ENCODE measurements around the gene DGUOK. TPM values are rescaled to one million over a fixed set of nuclear protein-coding genes. Genes with fewer than 3 reads are reported as not detected.

Gene DGUOK
- total RNA-seq, 1 experiment from 2014 or later: 70.7 TPM

DNA sequence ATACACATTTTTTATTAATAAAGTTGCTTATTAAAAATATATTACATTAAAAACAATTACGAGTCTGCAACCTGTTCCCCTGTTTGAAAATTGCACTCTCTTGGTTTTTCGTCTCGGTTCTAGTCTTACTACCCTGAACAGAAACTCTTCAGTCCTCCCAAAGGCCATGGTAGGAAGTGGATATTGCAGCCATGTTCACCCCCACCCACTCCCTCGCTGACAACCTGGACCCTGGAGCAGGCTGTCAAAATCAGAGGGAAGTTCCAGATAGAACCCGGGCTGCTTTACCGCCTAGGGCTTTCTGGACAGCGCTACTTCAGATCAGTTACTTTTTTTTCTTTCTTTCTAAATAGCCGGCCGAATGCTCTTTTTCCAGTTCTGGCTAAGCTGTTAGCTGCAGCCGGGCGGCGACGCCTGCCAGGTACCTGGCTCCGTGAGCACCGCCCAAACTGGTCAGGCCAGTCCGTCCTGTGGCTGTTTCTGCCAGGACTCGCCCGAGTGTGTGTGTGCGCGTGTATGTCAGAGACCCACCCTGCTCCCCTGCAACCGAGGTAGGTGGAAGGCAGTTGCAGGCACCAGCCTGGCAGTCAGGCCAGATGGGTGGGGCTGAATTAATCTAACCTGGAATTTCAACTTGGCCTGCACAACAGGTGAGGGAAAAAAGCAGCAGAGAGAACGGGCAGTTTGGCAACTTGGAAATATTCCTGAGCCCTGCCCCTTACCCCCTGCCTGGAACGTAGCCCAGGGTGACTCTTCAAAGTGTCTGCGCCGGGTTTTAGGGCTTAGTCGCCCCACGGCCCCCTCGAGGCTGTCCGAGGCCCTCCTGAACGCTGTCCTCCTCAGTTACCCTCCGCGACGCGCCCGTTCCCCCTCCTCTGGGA lies 56.9 kb downstream of the DGUOK start:
- Mint-ChIP-seq H3K9me3 (ENCODE audit: unreplicated experiment) (no peaks in the 10 kb centered on the region), H3K4me3 (ENCODE audit: unreplicated experiment) (peak overlapping the region; percentile 95), H3K4me1 (ENCODE audit: low read depth, unreplicated experiment) (peaks cover 41% of the 10 kb centered on the region), H3K36me3 (ENCODE audit: insufficient read depth, unreplicated experiment) (peaks cover 39% of the 10 kb centered on the region), H3K27ac (ENCODE audit: unreplicated experiment) (peak overlapping the region; percentile 99), H3K27me3 (ENCODE audit: insufficient read depth, unreplicated experiment) (peaks cover 14% of the 10 kb centered on the region)
- peak; percentile 94 to 96 for DNase-seq
- no TSS peak for BruUV-seq (replicated peaks)
- TF ChIP-seq, protein P1, sequence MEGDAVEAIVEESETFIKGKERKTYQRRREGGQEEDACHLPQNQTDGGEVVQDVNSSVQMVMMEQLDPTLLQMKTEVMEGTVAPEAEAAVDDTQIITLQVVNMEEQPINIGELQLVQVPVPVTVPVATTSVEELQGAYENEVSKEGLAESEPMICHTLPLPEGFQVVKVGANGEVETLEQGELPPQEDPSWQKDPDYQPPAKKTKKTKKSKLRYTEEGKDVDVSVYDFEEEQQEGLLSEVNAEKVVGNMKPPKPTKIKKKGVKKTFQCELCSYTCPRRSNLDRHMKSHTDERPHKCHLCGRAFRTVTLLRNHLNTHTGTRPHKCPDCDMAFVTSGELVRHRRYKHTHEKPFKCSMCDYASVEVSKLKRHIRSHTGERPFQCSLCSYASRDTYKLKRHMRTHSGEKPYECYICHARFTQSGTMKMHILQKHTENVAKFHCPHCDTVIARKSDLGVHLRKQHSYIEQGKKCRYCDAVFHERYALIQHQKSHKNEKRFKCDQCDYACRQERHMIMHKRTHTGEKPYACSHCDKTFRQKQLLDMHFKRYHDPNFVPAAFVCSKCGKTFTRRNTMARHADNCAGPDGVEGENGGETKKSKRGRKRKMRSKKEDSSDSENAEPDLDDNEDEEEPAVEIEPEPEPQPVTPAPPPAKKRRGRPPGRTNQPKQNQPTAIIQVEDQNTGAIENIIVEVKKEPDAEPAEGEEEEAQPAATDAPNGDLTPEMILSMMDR (IDR thresholded peaks at IDR 0.05; ENCODE audit: insufficient read depth in 1 of 2, low read depth in 1 of 2, low read length in 1 of 2, severe bottlenecking in 1 of 2, unreplicated experiment in 1 of 2): peak in 1 of 2 experiments; percentile 25
- Histone ChIP-seq H3K27me3 (replicated peaks; ENCODE audit: control insufficient read depth, insufficient read depth, low read length) (no peaks in the 10 kb centered on the region), H3K4me1 (peaks cover 55% of the 10 kb centered on the region), H3K36me3 (ENCODE audit: control insufficient read depth, insufficient read depth, low read length) (peaks cover 5% of the 10 kb centered on the region; the same call in 1 of the 2 replicates), H3K4me3 (ENCODE audit: low read depth, low read length) (peak overlapping the region; percentile 87), H3K9me3 (no peaks in the 10 kb centered on the region)
- ChIA-PET POLR2A (no interaction called here), CTCF (no interaction called here)
- intact Hi-C loops (cut with micrococcal nuclease; ENCODE audit: unreplicated experiment): loop anchor here (1.0 to 5.0 kb wide), 3 partner anchors 57 to 155 kb away; partner anchors contain the start of genes DGUOK and STAMBP

DNA sequence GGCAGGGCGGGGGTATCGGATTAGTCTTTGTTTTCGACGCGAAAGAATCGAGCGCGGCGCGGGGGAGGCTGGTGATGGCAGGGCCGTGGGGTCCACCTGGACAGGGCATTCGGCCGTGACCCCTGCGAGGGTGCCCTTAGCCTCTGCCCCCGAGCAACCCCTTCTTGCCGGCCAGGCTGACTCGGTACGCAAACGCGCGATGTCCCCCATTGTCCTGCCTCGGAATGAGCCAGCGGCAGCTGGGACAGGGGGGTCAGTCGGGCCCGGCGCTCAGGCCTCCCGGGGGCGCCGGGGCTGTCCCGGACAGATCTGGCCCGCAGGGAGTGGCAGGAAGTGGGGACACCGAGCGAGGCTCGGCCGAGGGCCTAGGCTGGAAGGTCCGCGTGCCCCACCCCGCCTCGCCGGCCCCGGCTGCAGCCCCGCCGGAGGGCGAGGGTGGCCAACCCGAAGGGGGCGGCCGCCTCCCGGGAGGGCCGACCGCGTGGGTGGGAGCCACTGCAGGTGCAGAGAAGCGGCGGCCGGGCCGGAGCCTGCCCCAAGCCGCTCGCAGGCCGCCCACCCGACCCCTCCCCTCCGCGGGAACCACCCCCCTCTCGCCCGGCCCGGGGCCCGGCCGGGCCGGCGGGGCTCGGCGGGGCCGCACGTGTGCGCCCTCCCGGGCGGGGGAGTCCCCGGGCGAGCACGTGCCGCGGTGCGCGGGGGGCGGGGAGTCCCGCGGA lies 57.7 kb downstream of the DGUOK start, which contains the start of gene TET3:
Gene TET3, plus strand, starts transcription at position 708 of the 719 bp plus-strand sequence. CDS start 1,494 bp downstream, outside the sequence.
- peak; percentile 60 to 72 for DNase-seq
- Mint-ChIP-seq H3K36me3 (ENCODE audit: insufficient read depth, unreplicated experiment) (peaks cover 45% of the 10 kb centered on the region), H3K4me3 (ENCODE audit: unreplicated experiment) (peak within 1 kb of the TSS; percentile 95), H3K27ac (ENCODE audit: unreplicated experiment) (peak within 1 kb of the TSS; percentile 99), H3K27me3 (ENCODE audit: insufficient read depth, unreplicated experiment) (peaks cover 8% of the 10 kb centered on the region), H3K4me1 (ENCODE audit: low read depth, unreplicated experiment) (peaks cover 33% of the 10 kb centered on the region), H3K9me3 (ENCODE audit: unreplicated experiment) (no peaks in the 10 kb centered on the region)
- TF ChIP-seq, protein P1 (IDR thresholded peaks at IDR 0.05; ENCODE audit: insufficient read depth in 1 of 2, low read depth in 1 of 2, low read length in 1 of 2, severe bottlenecking in 1 of 2, unreplicated experiment in 1 of 2): no peak
- H3K36me3 ChIP-seq (ENCODE audit: control insufficient read depth, insufficient read depth, low read length): peaks cover 5% of the 10 kb centered on the region
- H3K27me3 ChIP-seq (replicated peaks; ENCODE audit: control insufficient read depth, insufficient read depth, low read length): no peaks in the 10 kb centered on the region
- BruUV-seq (replicated peaks): no TSS peak
- H3K4me1 ChIP-seq: peaks cover 55% of the 10 kb centered on the region
- peak within 1 kb of the TSS; percentile 87 for H3K4me3 ChIP-seq (ENCODE audit: low read depth, low read length)
- ChIA-PET CTCF (no interaction called here), POLR2A (interaction anchor here (0.6 kb wide), 1 partner anchor 136 kb away, joined by 4 read pairs; no protein-coding TSS in a partner anchor)
- no peaks in the 10 kb centered on the region for H3K9me3 ChIP-seq
- intact Hi-C loops (cut with micrococcal nuclease; ENCODE audit: unreplicated experiment): loop anchor here (5.0 kb wide), 1 partner anchor 138 kb away; no protein-coding TSS in a partner anchor

DNA sequence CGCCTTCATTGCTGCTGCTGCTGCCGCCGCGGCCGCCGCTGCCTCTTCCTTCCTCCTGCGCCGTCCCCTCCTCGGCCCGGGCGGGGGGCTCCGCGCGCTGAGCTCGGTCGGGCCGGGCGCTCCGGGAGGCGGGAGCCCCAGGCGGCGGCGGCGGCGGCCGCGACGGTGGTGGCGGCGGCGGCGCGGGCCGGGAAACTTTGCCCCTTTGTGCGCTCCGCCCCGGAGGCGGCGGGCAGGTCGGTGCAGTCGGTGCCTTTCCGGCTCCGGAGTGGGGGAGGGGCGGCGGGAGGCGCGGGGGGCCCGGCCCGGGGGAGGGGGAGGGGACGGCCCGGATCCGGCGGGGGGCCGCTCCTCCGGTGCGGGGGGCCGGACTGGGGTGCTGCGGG lies 58.2 kb downstream of the DGUOK start:
- no peak overlapping the region for H3K4me3 Mint-ChIP-seq (ENCODE audit: unreplicated experiment)
- H3K4me1 ChIP-seq: peaks cover 53% of the 10 kb centered on the region

More for the DNA sequence above, 58.2 kb downstream of the DGUOK start:
- Histone ChIP-seq H3K36me3 (ENCODE audit: control insufficient read depth, insufficient read depth, low read length) (peaks cover 5% of the 10 kb centered on the region), H3K4me3 (ENCODE audit: low read depth, low read length) (peak overlapping the region; percentile 87), H3K27me3 (replicated peaks; ENCODE audit: control insufficient read depth, insufficient read depth, low read length) (no peaks in the 10 kb centered on the region), H3K9me3 (no peaks in the 10 kb centered on the region)
- no TSS peak for BruUV-seq (replicated peaks)
- Mint-ChIP-seq H3K36me3 (ENCODE audit: insufficient read depth, unreplicated experiment) (peaks cover 51% of the 10 kb centered on the region), H3K27ac (ENCODE audit: unreplicated experiment) (no peak overlapping the region), H3K4me1 (ENCODE audit: low read depth, unreplicated experiment) (peaks cover 28% of the 10 kb centered on the region), H3K9me3 (ENCODE audit: unreplicated experiment) (no peaks in the 10 kb centered on the region), H3K27me3 (ENCODE audit: insufficient read depth, unreplicated experiment) (peaks cover 3% of the 10 kb centered on the region)
- DNase-seq: peak; percentile 60 to 78
- POLR2A ChIA-PET: interaction anchor here (0.6 kb wide), 2 partner anchors 136 to 156 kb away, joined by 3 to 4 read pairs; partner anchors contain the start of gene STAMBP
- intact Hi-C loops (cut with micrococcal nuclease; ENCODE audit: unreplicated experiment): loop anchor here (5.0 kb wide), 1 partner anchor 137 kb away; no protein-coding TSS in a partner anchor
- CTCF ChIA-PET: no interaction called here
- TF ChIP-seq, protein P1 (IDR thresholded peaks at IDR 0.05; ENCODE audit: insufficient read depth in 1 of 2, low read depth in 1 of 2, low read length in 1 of 2, severe bottlenecking in 1 of 2, unreplicated experiment in 1 of 2): no peak
